Activated naive CD8-positive, alpha-beta T cell (primary cell): ENCODE measurements around the gene ADTRP.
"Not testable (repeated sequence)": the region's sequence is repeated elsewhere in the genome, so short reads cannot be mapped to it uniquely, and the experiment has no call there.

ENCODE experiments used
- H3K27ac Mint-ChIP-seq: one replicate; pipeline ENCODE4 v1.8.0; 2021; ENCODE audit warnings: mixed read lengths
- H3K27me3 Mint-ChIP-seq: one replicate; pipeline ENCODE4 v1.8.0; 2021; ENCODE audit warnings: mixed read lengths
- H3K36me3 Mint-ChIP-seq: one replicate; pipeline ENCODE4 v1.8.0; 2021; ENCODE audit warnings: mixed read lengths
- H3K4me1 Mint-ChIP-seq: one replicate; pipeline ENCODE4 v1.8.0; 2021; ENCODE audit warnings: low read depth, mixed read lengths
- H3K4me3 Mint-ChIP-seq: one replicate; pipeline ENCODE4 v1.8.0; 2021; ENCODE audit warnings: mild to moderate bottlenecking, mixed read lengths
- H3K9me3 Mint-ChIP-seq: one replicate; pipeline ENCODE4 v1.8.0; 2021; ENCODE audit warnings: low read depth, mixed read lengths

Gene ADTRP

DNA sequence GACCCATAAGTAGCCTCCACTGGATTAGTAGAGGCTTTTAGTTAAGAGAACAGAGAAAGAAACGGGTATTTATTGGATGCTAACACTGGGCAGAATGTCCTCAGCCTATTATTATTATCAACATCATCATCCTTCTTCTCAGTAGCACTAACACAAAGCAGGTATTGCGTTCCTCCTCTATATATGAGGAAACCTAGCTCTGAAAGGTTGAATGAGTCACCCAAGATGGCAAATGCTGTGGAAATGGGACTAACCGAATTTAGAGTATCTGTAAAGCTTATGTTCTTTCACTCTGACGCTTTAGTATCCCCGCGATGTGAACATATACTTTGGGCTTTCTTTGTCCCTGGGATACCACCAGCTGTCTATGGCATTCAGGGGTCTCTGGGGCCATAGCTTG, 77.0 kb downstream of the ADTRP start:
- Mint-ChIP-seq H3K4me3 (no peak overlapping the region), H3K27me3 (no peaks in the 10 kb centered on the region), H3K27ac (peak overlapping the region; percentile 37), H3K4me1 (peaks cover 38% of the 10 kb centered on the region), H3K36me3 (no peaks in the 10 kb centered on the region), H3K9me3 (no peaks in the 10 kb centered on the region)

DNA sequence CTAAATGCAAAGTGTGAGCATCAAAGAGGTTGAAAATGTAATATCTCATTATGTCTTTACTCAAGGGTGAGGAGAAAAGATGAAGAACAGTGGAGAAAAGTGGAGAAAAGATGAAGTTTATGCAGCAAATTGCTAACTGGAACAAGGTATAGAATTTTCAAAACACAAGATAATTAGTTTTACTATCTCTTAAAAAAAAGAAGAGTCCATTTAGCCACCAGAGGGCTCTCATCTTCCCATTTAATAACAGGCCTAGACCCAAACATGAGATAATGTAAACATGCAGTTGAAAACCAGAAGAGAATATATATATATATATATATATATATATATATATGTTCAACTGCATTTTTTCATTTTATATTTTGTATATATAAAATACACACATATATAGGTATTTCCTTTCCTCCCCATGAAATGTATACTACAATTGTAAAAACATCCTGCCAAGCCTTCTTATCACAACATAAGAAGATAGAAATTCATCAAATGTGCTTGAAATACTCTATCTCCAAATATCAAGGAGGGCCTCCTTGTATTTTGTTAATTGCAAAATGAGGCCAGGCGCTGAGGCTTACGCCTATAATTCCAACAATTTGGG, 78.4 kb downstream of the ADTRP start:
- Mint-ChIP-seq H3K4me1 (peaks cover 33% of the 10 kb centered on the region), H3K27me3 (no peaks in the 10 kb centered on the region), H3K4me3 (no peak overlapping the region), H3K27ac (no peak overlapping the region), H3K36me3 (no peaks in the 10 kb centered on the region), H3K9me3 (no peaks in the 10 kb centered on the region)

DNA sequence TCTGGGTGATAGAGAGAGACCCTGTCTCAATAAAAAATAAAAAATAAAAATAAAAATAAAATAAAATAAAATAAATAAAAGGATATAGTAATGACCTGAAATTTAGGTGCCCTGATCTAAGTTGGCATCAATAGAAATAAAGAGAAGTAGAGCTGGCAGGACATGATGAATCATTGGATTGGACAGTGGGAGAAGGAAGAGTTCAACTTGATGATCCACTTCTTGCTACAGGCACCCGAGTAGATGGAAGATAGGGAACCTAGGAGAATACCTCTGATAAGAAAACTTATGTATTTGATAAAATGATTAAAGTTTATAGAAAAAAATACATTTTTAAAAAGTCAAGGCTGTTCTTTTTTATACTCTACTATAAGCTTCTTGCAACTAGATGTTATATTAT, 79.0 kb downstream of the ADTRP start:
- Mint-ChIP-seq H3K4me1 (peaks cover 28% of the 10 kb centered on the region), H3K27me3 (no peaks in the 10 kb centered on the region), H3K27ac (no peak overlapping the region), H3K9me3 (no peaks in the 10 kb centered on the region), H3K4me3 (no peak overlapping the region), H3K36me3 (no peaks in the 10 kb centered on the region)

DNA sequence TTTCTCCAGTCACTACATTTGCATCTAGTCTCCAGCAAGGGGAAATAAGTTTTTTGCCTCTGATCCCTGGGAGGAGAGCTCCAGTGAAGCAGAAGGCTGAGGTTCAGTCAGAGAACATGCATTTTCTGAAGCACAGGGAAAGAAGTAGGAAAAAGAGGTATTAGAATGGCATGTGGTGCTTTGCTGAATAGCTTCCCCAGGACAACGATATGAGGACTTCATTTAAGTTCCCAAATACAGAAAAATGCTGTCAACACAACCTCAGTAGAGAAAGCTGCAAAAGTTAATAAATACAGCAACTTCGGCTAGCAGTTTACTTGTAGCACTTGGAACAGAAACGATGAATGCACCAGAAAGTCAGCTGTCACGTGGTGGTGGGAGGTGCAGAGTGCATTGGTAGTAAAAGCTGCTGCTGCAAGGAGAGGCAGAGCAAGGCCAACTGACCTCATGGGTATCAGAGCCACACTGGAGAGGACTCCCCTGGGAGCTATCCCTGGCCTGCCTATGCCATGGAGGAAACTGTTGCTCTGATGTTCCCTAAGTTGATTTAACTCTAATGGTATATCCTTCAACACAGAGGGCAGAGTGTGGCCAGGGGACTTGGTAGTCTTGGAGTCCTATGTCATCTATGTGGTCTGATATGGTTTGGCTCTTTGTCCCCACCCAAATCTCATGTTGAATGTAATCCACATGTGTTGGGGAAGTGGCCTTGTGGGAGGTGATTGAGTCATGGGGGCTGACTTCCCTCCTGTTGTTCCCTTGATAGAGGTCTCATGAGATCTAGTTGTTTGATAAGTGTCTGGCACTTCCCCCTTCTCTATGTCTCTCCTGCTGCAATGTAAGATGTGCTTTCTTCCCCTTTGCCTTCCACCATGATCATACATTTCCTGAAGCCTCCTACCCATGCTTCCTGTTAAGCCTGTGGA, 85.9 kb downstream of the ADTRP start:
- Mint-ChIP-seq H3K4me1 (peaks cover 7% of the 10 kb centered on the region), H3K36me3 (no peaks in the 10 kb centered on the region), H3K27me3 (no peaks in the 10 kb centered on the region), H3K27ac (no peak overlapping the region), H3K9me3 (peaks cover 3% of the 10 kb centered on the region), H3K4me3 (no peak overlapping the region)

DNA sequence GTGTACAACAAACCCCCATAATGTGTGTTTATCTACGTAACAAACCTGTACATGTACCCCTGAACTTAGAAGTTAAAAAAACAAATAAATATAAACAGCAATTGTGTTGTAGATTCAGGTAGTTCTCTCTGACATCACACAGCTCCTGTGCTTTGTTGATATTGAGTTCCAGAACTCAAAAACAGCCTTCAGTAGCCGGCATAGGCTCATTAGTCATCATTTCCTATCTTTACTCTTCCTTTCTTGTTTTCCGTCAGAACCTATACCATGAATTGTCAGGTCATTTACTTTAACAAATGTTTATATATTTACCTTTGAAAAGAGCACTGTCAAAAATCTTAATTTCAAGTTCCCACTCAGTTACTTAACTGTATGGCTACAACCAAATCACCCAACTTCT, 88.8 kb downstream of the ADTRP start:
- peaks cover 3% of the 10 kb centered on the region for H3K9me3 Mint-ChIP-seq
- H3K27me3 Mint-ChIP-seq, result peaks cover 2% of the 10 kb centered on the region

DNA sequence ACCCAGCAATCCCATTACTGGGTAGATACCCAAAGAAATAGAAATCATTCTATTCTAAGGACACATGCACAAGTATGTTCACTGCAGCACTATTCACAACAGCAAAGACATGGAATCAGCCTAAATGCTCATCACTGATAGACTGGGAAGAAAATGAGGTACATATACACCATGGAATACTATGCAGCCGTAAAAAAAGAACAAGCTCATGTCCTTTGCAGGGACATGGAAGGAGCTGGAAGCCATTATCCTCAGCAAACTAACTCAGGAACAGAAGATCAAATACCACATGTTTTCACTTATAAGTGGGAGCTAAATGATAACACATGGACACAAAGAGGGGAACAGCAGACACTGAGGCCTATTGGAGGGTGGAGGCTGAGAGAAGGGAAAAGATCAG, 89.2 kb downstream of the ADTRP start:
- not testable (repeated sequence) for H3K27ac Mint-ChIP-seq, H3K4me1 Mint-ChIP-seq, H3K9me3 Mint-ChIP-seq, H3K4me3 Mint-ChIP-seq, H3K27me3 Mint-ChIP-seq, H3K36me3 Mint-ChIP-seq

More for the DNA sequence above, 88.8 kb downstream of the ADTRP start:
- Mint-ChIP-seq H3K4me3 (no peak overlapping the region), H3K4me1 (peaks cover 7% of the 10 kb centered on the region), H3K27ac (no peak overlapping the region), H3K36me3 (no peaks in the 10 kb centered on the region)

DNA sequence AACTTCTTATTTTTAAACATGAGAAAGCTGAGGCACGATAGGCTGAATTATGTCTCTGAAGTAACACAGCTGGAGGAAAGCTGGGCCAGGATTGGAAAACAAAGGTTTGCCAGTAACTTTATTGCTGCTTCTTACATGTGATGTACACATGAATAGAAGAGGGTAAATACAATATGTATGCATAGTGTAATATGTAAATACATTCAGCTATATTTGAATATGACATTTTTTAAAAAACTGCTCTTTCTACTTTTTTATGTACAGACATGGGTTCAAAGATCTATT, 90.2 kb downstream of the ADTRP start:
- Mint-ChIP-seq H3K4me1 (peaks cover 6% of the 10 kb centered on the region), H3K4me3 (no peak overlapping the region), H3K27ac (no peak overlapping the region), H3K36me3 (no peaks in the 10 kb centered on the region), H3K27me3 (peaks cover 2% of the 10 kb centered on the region), H3K9me3 (no peaks in the 10 kb centered on the region)

DNA sequence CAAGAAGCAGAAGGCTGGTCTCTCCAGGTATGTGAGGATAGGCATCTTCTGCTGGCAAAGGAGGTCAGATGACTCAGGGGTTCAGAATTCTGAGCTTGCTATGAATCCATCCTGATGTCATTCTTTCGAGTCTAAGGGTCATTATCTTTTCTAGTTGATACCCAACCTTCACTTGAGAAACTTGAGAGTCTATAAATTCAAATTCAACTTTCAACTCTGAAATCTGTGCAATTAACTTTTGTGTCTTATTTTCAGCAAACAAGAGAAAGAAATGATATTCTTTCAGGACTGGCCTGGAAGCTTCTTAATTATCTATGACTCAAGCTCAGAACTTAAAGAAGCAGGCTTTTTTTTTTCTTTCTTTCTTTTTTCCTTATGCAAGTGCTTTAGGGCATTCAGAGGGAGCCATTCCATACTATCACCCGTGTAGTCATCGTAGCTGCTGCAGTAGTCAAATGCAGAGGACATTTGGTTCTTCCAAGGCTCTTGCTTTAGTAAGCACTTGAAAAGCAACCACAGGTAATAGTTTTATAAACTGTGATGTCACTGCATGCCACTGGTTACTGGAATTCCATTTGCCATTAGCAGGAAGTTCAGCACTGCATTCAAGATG, 93.0 kb downstream of the ADTRP start:
- Mint-ChIP-seq H3K36me3 (no peaks in the 10 kb centered on the region), H3K27ac (no peak overlapping the region), H3K4me1 (no peaks in the 10 kb centered on the region), H3K4me3 (no peak overlapping the region), H3K27me3 (peaks cover 2% of the 10 kb centered on the region), H3K9me3 (peaks cover 3% of the 10 kb centered on the region)

DNA sequence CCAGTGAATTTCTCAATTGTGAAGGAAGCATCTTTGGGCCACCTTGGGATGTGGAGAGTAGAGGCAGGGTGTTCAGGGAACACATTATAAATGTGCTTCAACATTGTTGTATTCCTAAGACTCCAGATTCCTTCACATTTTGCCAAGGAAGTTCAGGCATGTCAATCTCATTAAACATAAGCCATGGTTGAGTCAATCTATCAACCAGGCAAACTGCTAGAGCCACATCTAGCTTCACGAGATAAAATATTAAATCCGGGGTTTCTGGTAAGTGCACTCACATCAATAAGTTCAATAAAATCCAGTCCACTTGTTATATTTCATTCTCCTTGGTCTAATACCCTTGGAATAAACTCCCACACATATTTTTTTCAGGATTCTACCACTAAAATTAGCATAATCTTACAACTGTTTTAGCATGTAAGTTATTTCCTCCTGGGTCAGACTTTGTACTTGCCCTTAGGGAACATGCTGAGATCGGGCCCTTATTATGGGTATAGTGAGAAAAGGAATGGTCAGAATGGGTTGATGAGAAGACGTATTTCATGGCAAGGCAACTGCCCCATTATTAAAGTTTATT, 93.6 kb downstream of the ADTRP start:
- Mint-ChIP-seq H3K9me3 (peaks cover 6% of the 10 kb centered on the region), H3K4me3 (no peak overlapping the region), H3K4me1 (no peaks in the 10 kb centered on the region), H3K27me3 (peaks cover 2% of the 10 kb centered on the region), H3K36me3 (peaks cover 2% of the 10 kb centered on the region), H3K27ac (no peak overlapping the region)

DNA sequence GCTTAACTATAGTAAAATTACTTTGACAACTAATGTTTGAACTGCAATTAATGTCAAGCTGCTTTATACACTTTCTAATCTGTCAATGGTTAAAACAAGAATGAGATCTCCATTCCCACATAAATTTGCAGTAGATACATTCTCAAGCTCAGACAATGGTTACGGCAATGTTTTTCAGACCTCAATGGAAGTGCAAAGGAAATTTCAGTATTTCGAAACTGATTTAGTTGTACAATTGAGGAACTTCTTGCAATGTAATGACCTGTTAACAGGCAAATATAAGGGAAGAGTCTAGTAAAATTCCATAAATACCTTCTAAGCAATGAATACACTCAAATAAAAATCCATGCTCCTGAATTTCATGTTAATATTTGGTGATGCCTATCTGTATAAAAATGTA, 94.7 kb downstream of the ADTRP start:
- H3K36me3 Mint-ChIP-seq, result peaks cover 5% of the 10 kb centered on the region
- peaks cover 2% of the 10 kb centered on the region for H3K27me3 Mint-ChIP-seq
- no peaks in the 10 kb centered on the region for H3K4me1 Mint-ChIP-seq
- no peak overlapping the region for H3K27ac Mint-ChIP-seq
- no peak overlapping the region for H3K4me3 Mint-ChIP-seq
- H3K9me3 Mint-ChIP-seq, result peaks cover 10% of the 10 kb centered on the region

DNA sequence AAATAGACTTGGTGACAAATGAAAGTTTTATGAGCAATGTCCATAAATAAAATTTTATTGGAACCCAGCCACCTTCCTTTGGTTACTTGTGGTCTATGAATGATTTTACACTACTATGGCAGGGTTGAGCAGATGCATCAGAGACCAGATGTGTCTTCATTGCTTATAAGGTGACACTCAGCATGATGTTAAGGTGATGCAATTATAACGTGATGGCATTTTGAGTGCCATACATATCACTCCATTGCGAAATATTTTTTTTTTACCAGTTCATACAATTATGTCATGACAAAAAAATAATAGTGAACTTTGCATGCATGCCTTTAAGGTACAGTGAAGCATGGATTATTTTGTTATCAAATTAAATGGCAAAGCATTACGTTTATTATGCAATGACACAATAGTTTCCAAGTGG, 96.0 kb downstream of the ADTRP start:
- H3K36me3 Mint-ChIP-seq, result peaks cover 5% of the 10 kb centered on the region
- no peak overlapping the region for H3K4me3 Mint-ChIP-seq
- no peaks in the 10 kb centered on the region for H3K4me1 Mint-ChIP-seq
- H3K27me3 Mint-ChIP-seq, result peaks cover 2% of the 10 kb centered on the region
- no peak overlapping the region for H3K27ac Mint-ChIP-seq
- peaks cover 10% of the 10 kb centered on the region for H3K9me3 Mint-ChIP-seq

DNA sequence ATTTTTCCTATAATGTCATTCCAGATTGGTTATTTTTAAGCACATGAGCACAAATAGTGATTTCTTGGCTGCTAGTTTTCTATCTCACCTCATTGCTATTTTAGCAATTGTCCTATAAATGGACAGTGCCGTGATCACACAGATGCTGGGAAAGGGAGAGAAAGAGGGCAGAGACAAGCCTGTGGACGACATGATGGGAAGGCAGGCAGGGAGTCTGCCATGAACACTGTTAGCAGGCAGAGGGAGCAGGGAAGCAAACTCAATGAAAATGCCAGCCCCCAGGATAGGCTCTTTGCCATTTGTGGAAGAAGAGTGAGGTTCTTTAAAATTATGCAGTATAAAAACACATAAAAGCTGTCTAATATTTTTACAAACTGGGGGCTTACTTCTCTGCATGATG, 96.8 kb downstream of the ADTRP start:
- H3K4me3 Mint-ChIP-seq, result no peak overlapping the region
- H3K27ac Mint-ChIP-seq, result no peak overlapping the region
- peaks cover 5% of the 10 kb centered on the region for H3K36me3 Mint-ChIP-seq
- H3K9me3 Mint-ChIP-seq, result peaks cover 10% of the 10 kb centered on the region
- H3K27me3 Mint-ChIP-seq, result no peaks in the 10 kb centered on the region
- H3K4me1 Mint-ChIP-seq, result no peaks in the 10 kb centered on the region

DNA sequence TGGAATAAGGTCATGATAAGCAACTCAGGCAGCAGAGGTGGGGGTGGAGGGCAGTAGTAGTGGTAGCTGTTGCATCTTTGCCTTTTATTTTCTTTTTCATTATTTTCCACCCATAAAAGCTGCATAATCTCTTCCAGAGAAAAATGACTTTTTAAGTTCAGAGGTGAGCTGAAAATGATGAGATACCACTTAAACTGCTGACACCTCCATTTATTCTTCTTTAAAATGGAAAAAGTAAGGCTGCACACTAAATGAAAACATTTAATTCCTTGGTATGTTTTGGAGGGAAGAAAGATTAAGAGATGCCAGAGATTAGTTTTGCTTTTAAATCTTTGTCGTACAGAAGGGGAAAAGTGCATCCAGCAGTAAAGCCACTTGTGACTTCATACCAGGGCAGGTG, 97.2 kb downstream of the ADTRP start:
- H3K4me1 Mint-ChIP-seq, result no peaks in the 10 kb centered on the region
- peaks cover 5% of the 10 kb centered on the region for H3K36me3 Mint-ChIP-seq
- H3K4me3 Mint-ChIP-seq, result no peak overlapping the region
- H3K27me3 Mint-ChIP-seq, result no peaks in the 10 kb centered on the region
- peaks cover 10% of the 10 kb centered on the region for H3K9me3 Mint-ChIP-seq
- H3K27ac Mint-ChIP-seq, result no peak overlapping the region

DNA sequence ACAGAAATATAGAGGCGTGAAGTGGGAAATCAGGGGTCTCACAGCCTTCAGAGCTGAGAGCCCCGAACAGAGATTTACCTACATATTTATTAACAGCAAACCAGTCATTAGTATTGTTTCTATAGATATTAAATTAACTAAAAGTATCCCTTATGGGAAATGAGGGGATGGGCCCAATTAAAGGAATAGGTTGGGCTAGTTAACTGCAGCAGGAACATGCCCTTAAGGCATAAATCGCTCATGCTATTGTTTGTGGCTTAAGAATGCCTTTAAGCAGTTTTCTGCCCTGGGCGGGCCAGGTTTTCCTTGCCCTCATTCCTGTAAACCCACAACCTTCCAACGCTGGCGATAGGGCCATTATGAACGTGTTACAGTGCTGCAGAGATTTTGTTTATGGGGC, 98.1 kb downstream of the ADTRP start:
- not testable (repeated sequence) for H3K9me3 Mint-ChIP-seq

DNA sequence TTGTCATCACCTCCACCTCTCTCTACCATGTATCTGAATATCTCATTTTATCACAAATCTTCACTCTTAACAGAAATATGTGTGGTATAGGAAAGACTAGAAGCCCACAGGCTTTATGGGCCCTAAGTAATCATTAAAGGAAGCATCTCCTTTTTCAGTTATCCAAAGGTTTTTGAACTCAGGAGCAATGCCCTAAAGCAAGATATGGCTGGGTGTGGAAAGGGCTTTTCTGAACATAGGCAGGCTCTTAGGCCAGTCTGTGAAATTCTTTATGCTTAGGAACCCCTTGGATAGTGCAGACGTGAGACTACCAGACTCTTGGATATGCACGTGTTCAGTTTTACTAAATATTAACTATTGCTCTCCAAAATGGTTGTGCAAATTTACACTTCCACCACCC, 99.5 kb downstream of the ADTRP start:
- Mint-ChIP-seq H3K36me3 (peaks cover 5% of the 10 kb centered on the region), H3K9me3 (peaks cover 10% of the 10 kb centered on the region), H3K27me3 (no peaks in the 10 kb centered on the region), H3K4me3 (no peak overlapping the region), H3K4me1 (peaks cover 1% of the 10 kb centered on the region), H3K27ac (no peak overlapping the region)

More for the DNA sequence above, 98.1 kb downstream of the ADTRP start:
- H3K36me3 Mint-ChIP-seq, H3K4me3 Mint-ChIP-seq, H3K27me3 Mint-ChIP-seq, H3K4me1 Mint-ChIP-seq, H3K27ac Mint-ChIP-seq: not testable (repeated sequence)
